HUES48 (cell line): ENCODE measurements around the gene THUMPD3.
A peak's percentile ranks its signal among the peaks of the same experiment; 100 is the strongest.

Experiments used
- H3K27ac ChIP-seq: one replicate; pipeline ENCODE4 v1.7.0; 2013; ENCODE audit warnings: low read depth, low read length, inconsistent platforms
- H3K27me3 ChIP-seq: 2 replicates; pipeline ENCODE4 v1.6.1; 2013; ENCODE audit warnings: mild to moderate bottlenecking, low read length; ENCODE audit not compliant: control insufficient read depth, insufficient read depth
- H3K36me3 ChIP-seq: 2 replicates; pipeline ENCODE4 v1.6.1; 2013; ENCODE audit warnings: low read length; ENCODE audit not compliant: control insufficient read depth, insufficient read depth
- H3K4me1 ChIP-seq: 2 replicates; pipeline ENCODE4 v1.6.1; 2013; ENCODE audit warnings: mild to moderate bottlenecking, low read length; ENCODE audit not compliant: control insufficient read depth, insufficient read depth
- H3K4me3 ChIP-seq: 2 replicates; pipeline ENCODE4 v1.5.1; 2013; ENCODE audit warnings: mild to moderate bottlenecking, low read depth, low read length
- H3K9ac ChIP-seq: 2 replicates; pipeline ENCODE4 v1.6.1; 2013; ENCODE audit warnings: mild to moderate bottlenecking, low read depth, low read length, moderate library complexity
- H3K9me3 ChIP-seq: 2 replicates; pipeline ENCODE4 v1.6.1; 2013; ENCODE audit warnings: low read length; ENCODE audit not compliant: control insufficient read depth, insufficient read depth

Gene THUMPD3

GRCh38 chr3:9340472-9340902, 22.4 kb upstream of the THUMPD3 start:
- Histone ChIP-seq H3K27me3 (no peaks in the 10 kb centered on the region), H3K4me3 (no peak overlapping the region), H3K36me3 (no peaks in the 10 kb centered on the region), H3K9ac (no peak overlapping the region), H3K4me1 (no peaks in the 10 kb centered on the region), H3K9me3 (no peaks in the 10 kb centered on the region), H3K27ac (no peak overlapping the region)

DNA sequence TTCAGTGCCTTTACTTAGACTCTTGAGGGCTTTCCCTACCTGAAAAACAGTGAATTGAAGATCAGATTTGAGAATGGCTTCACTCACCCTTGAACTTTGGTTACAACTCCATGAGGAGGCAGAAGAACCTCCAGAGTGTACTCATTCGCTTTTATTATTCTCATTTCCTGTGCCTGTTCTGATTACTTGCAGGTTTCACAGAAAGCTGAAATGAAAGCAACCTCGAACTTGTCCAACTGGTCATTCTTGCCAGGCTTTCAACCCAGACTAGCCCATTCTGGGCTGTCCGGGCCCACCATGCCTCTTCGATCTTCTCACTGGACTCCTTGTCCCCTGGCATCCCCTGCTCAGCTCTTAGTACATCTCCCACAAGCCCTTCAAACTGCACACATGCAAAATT, 20.2 kb upstream of the THUMPD3 start:
- no peak overlapping the region for H3K4me3 ChIP-seq
- H3K9ac ChIP-seq = no peak overlapping the region
- no peaks in the 10 kb centered on the region for H3K36me3 ChIP-seq

GRCh38 chr3:9343115-9343514, 19.7 kb upstream of the THUMPD3 start:
- Histone ChIP-seq H3K9ac (no peak overlapping the region), H3K27ac (no peak overlapping the region), H3K4me3 (no peak overlapping the region), H3K27me3 (no peaks in the 10 kb centered on the region), H3K4me1 (no peaks in the 10 kb centered on the region), H3K9me3 (no peaks in the 10 kb centered on the region), H3K36me3 (no peaks in the 10 kb centered on the region)

More for the DNA sequence above, 20.2 kb upstream of the THUMPD3 start:
- Histone ChIP-seq H3K27ac (no peak overlapping the region), H3K9me3 (no peaks in the 10 kb centered on the region), H3K27me3 (no peaks in the 10 kb centered on the region), H3K4me1 (no peaks in the 10 kb centered on the region)

DNA sequence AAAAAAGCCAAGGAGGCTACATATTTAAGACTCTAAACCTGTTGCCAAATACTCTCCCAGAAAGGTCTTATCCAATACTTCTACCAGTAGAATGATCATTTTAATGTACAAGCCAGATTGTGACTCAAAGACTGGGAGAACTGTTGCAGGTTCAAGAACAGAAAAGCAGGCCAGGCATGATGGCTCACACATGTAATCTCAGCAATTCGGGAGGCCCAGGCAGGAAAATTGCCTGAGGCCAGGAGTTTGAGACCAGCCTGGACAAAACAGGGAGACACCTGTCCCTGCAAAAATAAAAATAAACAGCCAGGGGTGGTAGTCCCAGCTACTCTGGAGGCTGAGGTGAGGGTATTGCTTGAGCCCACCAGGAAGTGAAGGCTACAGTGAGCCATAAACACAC, 17.8 kb upstream of the THUMPD3 start:
- Histone ChIP-seq H3K9ac (no peak overlapping the region), H3K9me3 (no peaks in the 10 kb centered on the region), H3K27me3 (no peaks in the 10 kb centered on the region), H3K27ac (no peak overlapping the region), H3K4me1 (peaks cover 4% of the 10 kb centered on the region; the same call in 1 of the 2 replicates), H3K36me3 (0 out of 2 replicates have a peak, but pooled peaks cover 3% of the 10 kb centered on the region), H3K4me3 (no peak overlapping the region)

DNA sequence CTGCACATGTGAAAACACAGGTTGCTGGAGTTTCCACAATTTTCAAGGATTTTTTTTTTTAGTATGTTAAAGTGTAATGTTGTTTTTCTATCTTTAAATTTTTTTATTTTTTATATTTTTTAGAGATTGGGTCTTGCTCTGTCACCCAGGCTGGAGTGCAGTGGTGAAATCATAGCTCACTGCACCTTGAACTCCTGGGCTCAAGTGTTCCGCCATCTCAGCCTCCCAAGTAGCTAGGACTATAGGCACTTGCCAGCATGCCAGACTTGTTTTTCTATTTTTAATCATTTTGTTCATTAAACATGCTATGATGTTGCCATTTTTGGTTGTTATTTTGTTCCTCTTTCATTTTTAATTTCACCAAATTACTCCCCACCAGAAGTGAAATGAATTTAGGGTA, 16.7 kb upstream of the THUMPD3 start:
- H3K27ac ChIP-seq = no peak overlapping the region
- peaks cover 12% of the 10 kb centered on the region for H3K4me1 ChIP-seq
- no peaks in the 10 kb centered on the region for H3K27me3 ChIP-seq
- no peak overlapping the region for H3K4me3 ChIP-seq
- no peak overlapping the region for H3K9ac ChIP-seq
- 0 out of 2 replicates have a peak, but pooled peaks cover 3% of the 10 kb centered on the region for H3K36me3 ChIP-seq
- H3K9me3 ChIP-seq = no peaks in the 10 kb centered on the region

DNA sequence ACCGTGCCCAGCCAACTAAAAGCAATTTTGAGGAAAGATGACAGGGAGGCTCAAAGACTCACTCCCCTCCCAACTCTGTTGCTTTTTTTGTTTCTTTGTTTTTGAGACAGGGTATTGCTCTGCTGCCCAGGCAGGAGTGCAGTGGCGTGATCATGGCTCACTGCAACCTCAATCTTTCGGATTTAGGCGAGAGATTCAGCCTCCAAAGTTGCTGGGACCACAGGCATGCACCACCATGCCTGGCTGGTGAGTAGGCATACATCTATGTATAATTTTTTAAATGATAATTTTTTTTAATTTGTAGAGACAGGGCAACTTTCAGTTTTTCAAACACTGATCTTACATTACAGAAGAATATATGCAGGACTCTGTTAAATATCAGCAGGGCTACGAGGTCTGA, 15.8 kb upstream of the THUMPD3 start:
- no peak overlapping the region for H3K27ac ChIP-seq
- H3K4me1 ChIP-seq = peaks cover 21% of the 10 kb centered on the region
- H3K27me3 ChIP-seq = no peaks in the 10 kb centered on the region
- no peak overlapping the region for H3K9ac ChIP-seq
- H3K36me3 ChIP-seq = 0 out of 2 replicates have a peak, but pooled peaks cover 3% of the 10 kb centered on the region
- no peak overlapping the region for H3K4me3 ChIP-seq
- no peaks in the 10 kb centered on the region for H3K9me3 ChIP-seq

DNA sequence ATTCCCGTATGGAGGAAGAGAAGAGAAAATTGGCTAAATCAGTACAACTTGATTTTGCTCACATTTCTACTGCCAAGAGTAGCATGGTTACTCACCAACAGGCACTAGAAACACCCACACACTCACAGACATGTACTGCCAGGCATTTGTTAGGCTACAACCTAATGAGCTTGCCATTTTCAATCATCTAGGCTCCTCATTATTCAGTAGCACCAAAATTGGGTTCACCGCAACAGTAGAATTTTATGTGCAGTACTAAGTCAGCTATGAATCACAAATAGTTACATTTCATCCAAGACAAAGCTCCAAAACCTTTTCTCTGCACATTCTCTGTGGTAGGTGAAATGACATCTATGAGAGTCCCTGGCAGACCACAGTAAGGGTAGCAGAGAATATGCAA, 15.0 kb upstream of the THUMPD3 start:
- no peak overlapping the region for H3K4me3 ChIP-seq
- no peaks in the 10 kb centered on the region for H3K27me3 ChIP-seq
- peaks cover 28% of the 10 kb centered on the region for H3K4me1 ChIP-seq
- no peaks in the 10 kb centered on the region for H3K9me3 ChIP-seq
- no peak overlapping the region for H3K9ac ChIP-seq
- no peak overlapping the region for H3K27ac ChIP-seq
- H3K36me3 ChIP-seq = 0 out of 2 replicates have a peak, but pooled peaks cover 3% of the 10 kb centered on the region

DNA sequence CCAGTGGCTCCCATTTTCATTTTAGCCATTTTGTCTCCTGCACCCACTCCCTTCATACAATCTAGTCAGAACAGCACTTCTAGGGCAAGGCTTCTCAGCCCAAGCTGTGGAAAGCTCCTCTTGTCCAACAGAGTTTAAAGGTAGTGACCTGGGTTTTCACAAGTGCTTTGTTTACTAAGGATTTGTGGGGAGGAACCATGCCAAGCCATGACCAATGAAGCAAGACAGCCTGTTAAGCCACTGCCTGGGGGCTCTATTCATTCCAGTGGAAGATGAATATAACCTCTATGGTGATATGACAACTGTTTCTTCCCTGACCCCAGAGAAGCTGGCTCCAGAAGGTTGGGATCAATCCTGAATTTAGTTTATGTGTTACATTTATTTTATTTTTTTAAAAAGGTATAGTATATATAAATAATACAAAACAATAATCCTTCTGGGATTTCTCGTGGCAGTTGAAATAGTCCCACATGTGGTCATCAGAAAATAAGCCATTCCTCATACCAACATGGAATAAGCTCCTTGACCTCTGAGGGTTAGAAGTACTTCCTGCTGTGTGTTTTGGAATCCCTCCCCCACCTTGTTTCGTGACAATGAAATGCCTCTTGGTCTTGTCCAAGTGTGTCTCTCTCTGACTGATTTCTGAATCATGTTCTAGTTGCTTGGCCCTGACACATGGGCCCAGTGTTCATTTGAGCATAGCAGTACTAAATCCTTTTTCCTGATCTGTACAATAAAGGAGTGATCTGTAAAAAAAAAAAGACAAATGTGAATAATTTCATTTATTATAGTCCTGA, 13.3 kb upstream of the THUMPD3 start:
- Histone ChIP-seq H3K9ac (no peak overlapping the region), H3K27me3 (no peaks in the 10 kb centered on the region), H3K36me3 (0 out of 2 replicates have a peak, but pooled peaks cover 3% of the 10 kb centered on the region), H3K4me1 (peaks cover 30% of the 10 kb centered on the region), H3K9me3 (no peaks in the 10 kb centered on the region), H3K4me3 (no peak overlapping the region), H3K27ac (no peak overlapping the region)

DNA sequence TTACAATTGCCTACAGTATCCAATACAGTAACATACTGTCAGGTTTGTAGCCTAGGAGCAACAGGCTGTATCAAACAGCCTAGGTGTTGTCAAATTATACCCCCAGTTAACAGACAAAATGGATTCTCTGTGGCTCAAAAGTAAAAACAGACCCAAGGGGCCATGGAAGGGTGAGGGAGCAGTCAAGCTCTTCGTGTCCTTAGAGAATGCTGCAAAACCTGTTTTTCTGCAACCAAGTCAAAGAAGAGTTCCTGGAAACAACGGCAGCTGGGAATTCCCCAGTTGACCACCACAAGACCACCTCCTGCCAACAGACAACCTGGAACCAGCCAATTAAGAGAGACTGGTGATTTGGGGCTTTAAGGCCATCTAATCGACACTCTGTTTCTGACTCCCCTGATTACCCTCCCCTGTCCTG, 11.1 kb upstream of the THUMPD3 start:
- Histone ChIP-seq H3K27me3 (no peaks in the 10 kb centered on the region), H3K4me1 (peaks cover 30% of the 10 kb centered on the region), H3K27ac (peak overlapping the region; percentile 52), H3K4me3 (no peak overlapping the region), H3K9me3 (no peaks in the 10 kb centered on the region), H3K36me3 (0 out of 2 replicates have a peak, but pooled peaks cover 3% of the 10 kb centered on the region), H3K9ac (peak overlapping the region; percentile 5; the same call in 1 of the 2 replicates)

GRCh38 chr3:9352917-9353752, 9.7 kb upstream of the THUMPD3 start:
- no peak overlapping the region for H3K4me3 ChIP-seq
- 0 out of 2 replicates have a peak, but pooled peaks cover 3% of the 10 kb centered on the region for H3K36me3 ChIP-seq
- no peaks in the 10 kb centered on the region for H3K9me3 ChIP-seq
- no peak overlapping the region for H3K9ac ChIP-seq
- peak overlapping the region; percentile 66 for H3K27ac ChIP-seq
- H3K27me3 ChIP-seq = no peaks in the 10 kb centered on the region
- peaks cover 30% of the 10 kb centered on the region for H3K4me1 ChIP-seq
